GM12878 (cell line): ENCODE data around the gene TMEM238L.

Experiments
- CBFB ChIP-seq: IDR thresholded peaks from 2 replicates; pipeline ENCODE4 v1.6.1; 2016; ENCODE audit warnings: antibody characterized with exemption, low read depth
- ESRRA ChIP-seq: IDR thresholded peaks from 2 replicates; pipeline ENCODE4 v1.6.1; 2012; ENCODE audit warnings: mild to moderate bottlenecking, low read length, improper control_type of control experiment
- POLR2AphosphoS5 ChIP-seq: IDR thresholded peaks from 2 replicates; pipeline ENCODE4 v1.6.1; 2011; ENCODE audit warnings: mild to moderate bottlenecking, low read length, inconsistent platforms
- TAF1 ChIP-seq: IDR thresholded peaks from 2 replicates; pipeline ENCODE4 v1.6.1; 2011; ENCODE audit warnings: mild to moderate bottlenecking, low read depth, low read length, borderline replicate concordance
- TF ChIP-seq, protein P1 (sequence below): IDR thresholded peaks from 2 replicates; pipeline ENCODE4 v1.6.1; 2011; ENCODE audit warnings: low read depth, low read length, improper control_type of control experiment, borderline replicate concordance
- TF ChIP-seq, protein P2 (sequence below), 3 experiments: IDR thresholded peaks in 2 of 3; conservative IDR thresholded peaks in 1 of 3; 2 replicates each; pipeline ENCODE4 v1.5.1; 2011; ENCODE audit warnings: low read depth in 3 of 3, low read length in 3 of 3, mild to moderate bottlenecking in 3 of 3, control low read depth in 2 of 3, moderate library complexity in 2 of 3, inconsistent platforms in 1 of 3, mixed read lengths in 1 of 3; ENCODE audit not compliant: control insufficient read depth in 2 of 3, insufficient read depth in 1 of 3; ENCODE audit errors: extremely low read depth in 1 of 3

DNA sequence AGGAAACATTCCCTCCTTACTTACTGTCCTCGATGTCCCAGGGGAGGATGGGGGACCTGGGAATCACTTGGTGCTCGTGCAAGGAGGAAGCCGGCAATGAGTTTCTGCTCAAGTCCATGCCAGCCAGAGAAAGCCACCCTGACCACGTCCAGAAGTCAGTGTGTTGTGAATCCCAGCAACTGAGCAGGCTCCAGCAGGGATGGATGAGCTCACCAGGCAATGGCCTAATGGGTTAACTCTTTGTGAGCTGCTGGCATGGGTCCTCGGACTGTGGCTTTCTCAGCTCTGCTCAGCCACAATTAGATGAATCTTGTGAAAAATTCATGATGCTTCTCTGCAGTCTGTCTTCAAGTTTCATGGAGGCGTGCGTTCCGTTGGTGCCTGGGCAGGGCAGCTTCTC lies 34.0 kb upstream of the TMEM238L start, which contains the start of gene PIRT:
- TF ChIP-seq, protein P1, sequence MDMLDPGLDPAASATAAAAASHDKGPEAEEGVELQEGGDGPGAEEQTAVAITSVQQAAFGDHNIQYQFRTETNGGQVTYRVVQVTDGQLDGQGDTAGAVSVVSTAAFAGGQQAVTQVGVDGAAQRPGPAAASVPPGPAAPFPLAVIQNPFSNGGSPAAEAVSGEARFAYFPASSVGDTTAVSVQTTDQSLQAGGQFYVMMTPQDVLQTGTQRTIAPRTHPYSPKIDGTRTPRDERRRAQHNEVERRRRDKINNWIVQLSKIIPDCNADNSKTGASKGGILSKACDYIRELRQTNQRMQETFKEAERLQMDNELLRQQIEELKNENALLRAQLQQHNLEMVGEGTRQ, result no peak
- TF ChIP-seq POLR2AphosphoS5 (no peak), CBFB (no peak), TAF1 (no peak), ESRRA (no peak)
- TF ChIP-seq, protein P2, sequence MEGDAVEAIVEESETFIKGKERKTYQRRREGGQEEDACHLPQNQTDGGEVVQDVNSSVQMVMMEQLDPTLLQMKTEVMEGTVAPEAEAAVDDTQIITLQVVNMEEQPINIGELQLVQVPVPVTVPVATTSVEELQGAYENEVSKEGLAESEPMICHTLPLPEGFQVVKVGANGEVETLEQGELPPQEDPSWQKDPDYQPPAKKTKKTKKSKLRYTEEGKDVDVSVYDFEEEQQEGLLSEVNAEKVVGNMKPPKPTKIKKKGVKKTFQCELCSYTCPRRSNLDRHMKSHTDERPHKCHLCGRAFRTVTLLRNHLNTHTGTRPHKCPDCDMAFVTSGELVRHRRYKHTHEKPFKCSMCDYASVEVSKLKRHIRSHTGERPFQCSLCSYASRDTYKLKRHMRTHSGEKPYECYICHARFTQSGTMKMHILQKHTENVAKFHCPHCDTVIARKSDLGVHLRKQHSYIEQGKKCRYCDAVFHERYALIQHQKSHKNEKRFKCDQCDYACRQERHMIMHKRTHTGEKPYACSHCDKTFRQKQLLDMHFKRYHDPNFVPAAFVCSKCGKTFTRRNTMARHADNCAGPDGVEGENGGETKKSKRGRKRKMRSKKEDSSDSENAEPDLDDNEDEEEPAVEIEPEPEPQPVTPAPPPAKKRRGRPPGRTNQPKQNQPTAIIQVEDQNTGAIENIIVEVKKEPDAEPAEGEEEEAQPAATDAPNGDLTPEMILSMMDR (IDR thresholded peaks at IDR 0.05 in 2 of 3, conservative IDR thresholded peaks at IDR 0.05 in 1 of 3; ENCODE audit: control insufficient read depth in 2 of 3, extremely low read depth in 1 of 3, insufficient read depth in 1 of 3, low read depth in 3 of 3, low read length in 3 of 3), result no peak
